DND-41 (cell line): ENCODE data around the gene GFM1.

Experiments used
- ATAC-seq: fragments of 200-7000 bp; cut with Tn5 transposase; 3 replicates; pipeline ENCODE4 v1.9.1; 2021; ENCODE audit warnings: low read depth; ENCODE audit not compliant: insufficient read depth
- DNase-seq: peaks from one replicate; pipeline ENCODE4 v3.0.0-alpha.2; 2020
- H2AFZ ChIP-seq: 2 replicates; pipeline ENCODE4 v1.6.0; 2012; ENCODE audit warnings: low read depth, low read length
- H3K27ac ChIP-seq: 2 replicates; pipeline ENCODE4 v1.5.1; 2012; ENCODE audit warnings: low read length, inconsistent platforms
- H3K27me3 ChIP-seq: fragments of 200-600 bp; sonication (generic); 2 replicates; pipeline ENCODE4 v1.6.0; 2012; ENCODE audit warnings: low read length, mild to moderate bottlenecking, inconsistent platforms; ENCODE audit not compliant: insufficient read depth, poor library complexity
- H3K36me3 ChIP-seq: 2 replicates; pipeline ENCODE4 v1.5.1; 2012; ENCODE audit warnings: low read length, inconsistent platforms; ENCODE audit not compliant: insufficient read depth
- H3K4me1 ChIP-seq: 2 replicates; pipeline ENCODE4 v1.5.1; 2012; ENCODE audit warnings: mild to moderate bottlenecking, low read length; ENCODE audit not compliant: insufficient read depth
- H3K4me2 ChIP-seq: 2 replicates; pipeline ENCODE4 v1.6.0; 2012; ENCODE audit warnings: mild to moderate bottlenecking, moderate library complexity, low read length, inconsistent platforms; ENCODE audit not compliant: insufficient read depth
- H3K4me3 ChIP-seq, 2 experiments: fragments of 200-600 bp in 1 of 2; shearing (Covaris generic) in 1 of 2; 2 replicates each; pipeline ENCODE4 v1.5.1; 2012 to 2016; ENCODE audit warnings: inconsistent platforms in 2 of 2, low read length in 2 of 2, mild to moderate bottlenecking in 2 of 2, low read depth in 1 of 2, moderate library complexity in 1 of 2
- H3K79me2 ChIP-seq: 2 replicates; pipeline ENCODE4 v1.6.0; 2012; ENCODE audit warnings: low read length, inconsistent platforms; ENCODE audit not compliant: insufficient read depth
- H3K9ac ChIP-seq: 2 replicates; pipeline ENCODE4 v1.6.0; 2012; ENCODE audit warnings: low read depth, mild to moderate bottlenecking, inconsistent platforms, low read length, moderate library complexity
- H3K9me3 ChIP-seq: 2 replicates; pipeline ENCODE4 v1.5.1; 2012; ENCODE audit warnings: low read length, moderate library complexity, mild to moderate bottlenecking, inconsistent platforms; ENCODE audit not compliant: insufficient read depth, severe bottlenecking
- H4K20me1 ChIP-seq: 2 replicates; pipeline ENCODE4 v1.6.0; 2012; ENCODE audit warnings: low read length; ENCODE audit not compliant: insufficient read depth
- CTCF ChIP-seq: IDR thresholded peaks from 2 replicates; pipeline ENCODE4 v1.5.1; 2012; ENCODE audit warnings: borderline replicate concordance, low read length, moderate library complexity, mild to moderate bottlenecking; ENCODE audit not compliant: poor library complexity, severe bottlenecking; ENCODE audit errors: extremely low read depth
- EZH2 ChIP-seq: IDR thresholded peaks from 3 replicates; pipeline ENCODE4 v1.6.1; 2012; ENCODE audit warnings: borderline replicate concordance, low read depth, mild to moderate bottlenecking, moderate library complexity, low read length, inconsistent platforms; ENCODE audit not compliant: severe bottlenecking

Gene GFM1

DNA sequence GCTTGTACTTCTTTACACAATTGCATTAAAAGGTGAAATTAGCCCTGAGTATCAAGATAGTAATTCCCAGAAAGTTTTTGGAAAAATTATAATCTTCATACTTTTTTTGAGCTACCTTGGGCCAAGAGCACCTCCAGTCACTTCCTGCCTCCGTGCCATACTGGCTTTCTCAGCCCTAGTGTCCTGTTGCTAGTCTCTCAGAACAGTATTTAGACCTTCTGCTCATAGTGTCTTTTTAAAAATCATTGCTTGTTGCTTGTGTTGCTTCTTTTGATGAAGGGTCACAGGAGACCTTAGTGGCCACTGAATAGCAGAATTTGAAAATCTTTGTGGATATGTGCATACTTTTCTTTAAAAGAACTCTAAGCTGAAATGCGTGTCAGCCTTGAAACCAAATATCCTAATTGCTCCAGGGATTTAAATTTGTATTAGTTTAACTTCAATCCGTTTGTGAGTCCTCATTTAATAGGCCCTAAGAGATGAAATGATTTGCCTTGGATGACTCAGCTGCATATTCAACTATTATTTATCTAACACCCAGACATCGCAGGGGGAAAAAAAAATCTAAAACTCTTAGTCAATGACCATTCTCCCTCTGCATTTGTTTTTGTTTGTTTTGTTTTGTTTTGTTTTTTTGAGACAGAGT lies 57.2 kb downstream of the GFM1 start:
- H3K4me1 ChIP-seq: no peaks in the 10 kb centered on the region

GRCh38 chr3:158702815-158703481 lies 58.6 kb downstream of the GFM1 start:
- H2AFZ ChIP-seq: no peak overlapping the region
- H3K4me2 ChIP-seq: no peak overlapping the region
- no peaks in the 10 kb centered on the region for H4K20me1 ChIP-seq
- no peak overlapping the region for H3K9ac ChIP-seq
- no peak overlapping the region for H3K4me3 ChIP-seq
- TF ChIP-seq EZH2 (no peak), CTCF (no peak)
- peaks cover 35% of the 10 kb centered on the region; the same call in 1 of the 2 replicates for H3K36me3 ChIP-seq
- no peaks in the 10 kb centered on the region for H3K9me3 ChIP-seq
- H3K79me2 ChIP-seq: no peaks in the 10 kb centered on the region
- no peaks in the 10 kb centered on the region for H3K27me3 ChIP-seq
- no peak for DNase-seq
- H3K4me1 ChIP-seq: no peaks in the 10 kb centered on the region
- no peak overlapping the region for H3K27ac ChIP-seq
- no peak for ATAC-seq

More for the DNA sequence above, 57.2 kb downstream of the GFM1 start:
- Histone ChIP-seq H3K4me3 (no peak overlapping the region), H3K36me3 (peaks cover 30% of the 10 kb centered on the region; the same call in 1 of the 2 replicates), H3K9ac (no peak overlapping the region), H2AFZ (no peak overlapping the region), H3K27me3 (no peaks in the 10 kb centered on the region), H3K27ac (no peak overlapping the region), H3K9me3 (no peaks in the 10 kb centered on the region), H4K20me1 (no peaks in the 10 kb centered on the region), H3K79me2 (no peaks in the 10 kb centered on the region), H3K4me2 (no peak overlapping the region)
- ATAC-seq (no peak), DNase-seq (no peak)
- no peak for TF ChIP-seq EZH2
- TF ChIP-seq CTCF: no peak

GRCh38 chr3:158703566-158703965 lies 59.2 kb downstream of the GFM1 start:
- Histone ChIP-seq H3K36me3 (peaks cover 34% of the 10 kb centered on the region; the same call in 1 of the 2 replicates), H4K20me1 (no peaks in the 10 kb centered on the region), H3K4me3 (no peak overlapping the region), H2AFZ (no peak overlapping the region), H3K79me2 (no peaks in the 10 kb centered on the region), H3K4me2 (no peak overlapping the region), H3K9me3 (no peaks in the 10 kb centered on the region), H3K9ac (no peak overlapping the region), H3K27ac (no peak overlapping the region), H3K27me3 (no peaks in the 10 kb centered on the region), H3K4me1 (no peaks in the 10 kb centered on the region)
- ATAC-seq: no peak
- DNase-seq: no peak
- TF ChIP-seq CTCF: no peak
- no peak for TF ChIP-seq EZH2
